DMS114 treated with DMSO at 0.1 percent for 48 hours (cell line): Measurements from ENCODE around the gene DNER.

Source experiments
- DNase-seq: peaks from one replicate; lab custom pipeline; 2025; ENCODE audit not compliant: unreplicated experiment; lab: John Stamatoyannopoulos, UW

The DNER gene

GRCh38 chr2:229672021-229672420 is 42.3 kb downstream of the DNER start:
- no peak for DNase-seq

DNA sequence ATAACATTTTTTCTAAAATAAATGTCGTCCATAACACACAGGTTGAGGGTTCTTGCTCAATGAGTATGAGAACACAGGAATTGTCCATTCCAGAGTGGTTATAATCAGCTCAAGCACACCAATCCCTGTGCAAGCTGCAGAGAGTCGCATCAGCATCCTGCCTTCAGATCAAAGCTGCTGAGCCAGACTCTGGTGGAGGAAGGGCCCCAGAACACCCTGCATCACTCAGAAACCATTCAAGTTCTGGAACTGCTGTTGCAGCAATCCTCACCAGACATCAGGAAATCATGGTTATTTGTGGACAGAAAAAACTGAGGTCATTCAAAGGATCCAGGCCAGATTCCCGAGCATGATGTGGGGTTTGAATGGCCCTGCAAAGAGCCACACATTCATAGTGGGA is 44.5 kb downstream of the DNER start:
- DNase-seq: no peak

DNA sequence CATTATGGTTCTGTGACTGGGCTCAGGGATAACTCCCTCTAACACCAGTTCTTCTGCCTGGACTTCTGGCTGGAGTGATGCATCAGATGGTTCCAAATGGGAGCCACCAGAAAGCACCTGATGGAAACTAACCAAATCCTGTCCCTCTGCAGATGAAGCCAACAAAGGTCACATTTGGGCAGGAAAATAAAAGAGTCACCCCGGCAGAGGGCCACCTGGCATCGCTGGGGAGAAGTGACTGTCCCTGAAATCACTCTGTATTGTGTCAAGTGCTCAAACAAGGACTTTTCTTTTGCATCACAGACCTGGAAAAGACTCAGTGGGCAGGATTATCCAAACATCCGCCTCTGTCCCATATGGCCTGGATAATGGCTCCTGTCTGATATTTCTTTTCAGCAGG is 47.5 kb downstream of the DNER start:
- no peak for DNase-seq

DNA sequence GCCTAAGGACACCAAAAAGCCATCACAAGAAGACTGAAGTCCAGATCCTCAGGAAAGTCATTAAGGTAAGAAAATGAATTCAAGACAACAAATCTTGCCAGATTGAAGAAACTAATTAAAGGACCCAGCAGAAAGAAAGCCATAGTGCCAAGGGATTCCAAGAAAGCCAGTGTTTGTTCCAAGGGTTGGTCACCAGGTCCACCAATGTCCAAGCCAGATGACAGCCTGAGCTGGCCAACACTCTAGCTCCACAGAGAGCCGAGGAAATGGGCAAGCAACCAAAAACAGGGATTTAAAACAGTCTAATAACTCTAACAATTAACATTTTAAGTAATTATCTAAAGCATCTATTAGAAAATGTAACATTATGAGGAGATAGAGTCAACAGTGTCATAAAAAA is 49.2 kb downstream of the DNER start:
- DNase-seq: no peak

GRCh38 chr2:229661478-229661877 is 52.9 kb downstream of the DNER start:
- DNase-seq: no peak

DNA sequence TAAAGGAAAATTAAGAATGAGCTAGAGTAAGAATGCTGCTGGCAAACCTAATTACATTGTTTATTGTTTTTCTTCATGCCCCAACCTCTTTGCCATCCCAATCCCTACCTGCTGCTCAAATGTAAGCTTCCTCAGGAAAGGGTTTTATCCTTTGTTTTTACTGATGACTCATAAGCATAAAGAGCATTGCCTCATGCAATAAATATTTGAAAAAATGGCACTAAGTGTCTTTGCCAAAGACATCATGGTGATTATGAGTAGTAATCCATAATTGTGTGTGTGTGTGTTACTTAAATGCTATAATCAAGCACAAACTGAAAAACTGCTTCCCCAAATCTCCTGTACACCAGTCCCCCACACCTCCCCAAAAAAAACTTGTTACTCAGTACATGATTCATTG is 53.4 kb downstream of the DNER start:
- no peak for DNase-seq

DNA sequence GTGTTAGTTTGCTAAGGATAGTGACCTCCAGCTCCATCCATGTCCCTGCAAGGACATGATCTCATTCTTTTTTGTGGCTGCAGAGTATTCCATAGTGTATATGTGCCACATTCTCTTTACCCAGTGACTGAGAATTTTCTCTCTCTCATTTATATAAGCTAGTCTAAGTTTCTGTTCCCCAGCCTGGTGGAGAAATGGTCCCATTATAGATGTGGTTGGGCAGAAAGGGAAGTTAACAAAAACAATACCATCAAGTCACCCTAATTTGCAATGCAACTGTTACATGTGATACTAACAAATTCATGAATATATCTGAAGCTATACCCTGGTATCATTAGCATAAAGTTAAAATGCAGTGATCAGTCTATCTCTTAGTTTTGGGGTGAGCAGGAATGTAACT is 54.0 kb downstream of the DNER start:
- DNase-seq: no peak

- no peak for DNase-seq
Observed at GRCh38 chr2:229658004-229658403, 56.4 kb downstream of the DNER start.

GRCh38 chr2:229654437-229654836 is 59.9 kb downstream of the DNER start:
- DNase-seq: no peak

DNA sequence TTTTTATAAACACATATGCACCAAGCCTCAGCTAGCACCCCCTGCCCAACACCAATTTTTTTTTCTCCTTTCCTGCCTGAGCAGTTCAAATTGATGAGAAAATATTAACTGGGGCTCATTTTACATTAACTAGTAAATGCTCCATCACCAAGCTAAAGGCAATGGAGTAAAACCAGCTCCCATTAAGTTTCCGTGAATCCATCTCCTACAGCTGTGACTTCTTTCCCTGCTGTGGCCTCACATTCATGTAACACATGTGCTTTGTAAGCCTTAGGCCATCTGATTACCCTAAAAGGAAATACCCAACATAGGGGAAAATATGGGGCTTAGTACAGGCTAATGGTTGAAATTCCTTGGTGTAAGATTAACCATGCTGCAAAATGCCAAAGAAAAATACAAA is 60.8 kb downstream of the DNER start:
- no peak for DNase-seq

DNA sequence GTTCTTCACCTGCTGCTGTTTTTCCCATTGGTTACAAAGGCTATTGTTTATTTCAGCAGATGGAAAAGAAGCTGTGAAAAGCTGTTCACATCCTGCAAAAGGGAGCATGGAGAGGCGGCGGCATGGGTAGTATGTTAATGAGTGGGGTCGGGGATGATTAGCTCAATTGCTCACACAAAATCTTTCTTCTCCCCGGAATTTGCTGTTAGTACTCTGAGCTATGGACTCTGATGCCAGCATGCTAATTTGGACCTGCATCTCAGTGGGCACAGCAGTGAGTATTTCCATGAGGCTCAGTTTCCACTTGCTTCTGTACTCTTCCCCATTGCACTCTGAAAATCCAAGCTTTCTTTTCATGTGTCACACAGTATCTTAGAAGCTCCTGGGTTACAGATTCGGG is 61.6 kb downstream of the DNER start:
- no peak for DNase-seq

DNA sequence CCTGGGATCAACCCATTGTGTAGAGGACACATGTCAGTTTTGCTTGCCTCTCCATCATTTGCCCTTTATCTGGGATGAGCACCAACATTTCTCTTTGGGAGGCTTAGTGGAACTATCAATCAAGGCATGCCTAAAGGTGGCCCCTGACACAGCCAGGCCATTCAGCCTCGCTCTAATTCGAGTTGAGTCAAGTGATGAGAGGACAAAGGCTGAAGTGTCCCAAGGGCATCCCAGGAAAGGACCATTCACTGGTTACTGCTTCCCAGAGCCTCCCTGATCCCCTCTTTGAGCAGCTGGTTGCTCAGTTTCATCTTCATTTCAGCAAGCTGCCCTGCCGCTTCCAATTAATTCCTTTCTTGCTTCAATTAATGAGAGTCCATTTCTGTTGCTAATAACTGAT is 63.5 kb downstream of the DNER start:
- DNase-seq: no peak

- no peak for DNase-seq
Observed at GRCh38 chr2:229650059-229650458, 64.3 kb downstream of the DNER start.

DNA sequence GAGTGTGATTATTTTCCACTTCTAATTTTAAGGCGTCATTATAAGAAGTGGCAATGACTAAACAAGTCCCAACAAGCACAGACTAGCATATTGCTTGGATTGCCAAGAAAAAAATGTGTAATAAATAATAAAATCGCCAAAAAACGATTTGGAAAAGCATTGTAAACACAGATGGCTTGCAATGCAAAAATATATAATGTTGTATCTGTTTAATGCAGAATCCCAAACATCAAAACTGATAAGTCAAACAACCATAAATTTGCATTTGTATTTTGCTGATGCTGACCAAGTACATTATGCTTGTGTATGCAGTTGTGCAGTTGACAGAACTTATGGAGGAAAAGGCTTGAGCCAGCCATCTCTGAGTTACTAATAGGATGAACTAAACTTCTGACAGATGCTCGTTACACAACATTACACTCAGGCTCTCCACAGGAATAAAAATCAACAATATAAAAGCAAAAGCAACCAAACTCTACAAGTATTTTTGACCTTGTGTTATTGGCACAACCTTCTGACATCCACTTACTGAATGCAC is 68.1 kb downstream of the DNER start:
- no peak for DNase-seq

- DNase-seq: no peak
Observed at GRCh38 chr2:229642371-229642770, 72.0 kb downstream of the DNER start.

GRCh38 chr2:229641676-229642075 is 72.7 kb downstream of the DNER start:
- no peak for DNase-seq

GRCh38 chr2:229640636-229641035 is 73.7 kb downstream of the DNER start:
- no peak for DNase-seq

DNA sequence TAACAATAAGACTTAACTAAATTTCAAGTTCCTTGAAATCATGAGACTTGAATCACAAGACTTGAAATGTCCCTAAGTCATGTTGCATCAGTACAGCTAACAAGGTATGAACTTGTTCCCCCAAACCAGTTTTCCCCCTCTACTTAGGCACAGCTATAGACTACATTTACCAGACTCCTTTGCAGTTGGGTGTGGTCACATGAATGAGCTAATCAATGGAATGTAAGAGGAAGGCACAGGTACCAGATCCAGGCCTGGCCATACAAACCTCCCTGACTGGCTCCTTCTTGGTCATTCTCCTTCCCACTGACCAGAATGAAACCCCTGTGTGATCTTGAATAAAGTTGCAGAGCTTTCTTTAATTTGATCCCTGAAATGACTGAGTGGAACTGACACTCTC is 77.8 kb downstream of the DNER start:
- DNase-seq: no peak

GRCh38 chr2:229635371-229635680 is 79.0 kb downstream of the DNER start:
- DNase-seq: no peak

DNA sequence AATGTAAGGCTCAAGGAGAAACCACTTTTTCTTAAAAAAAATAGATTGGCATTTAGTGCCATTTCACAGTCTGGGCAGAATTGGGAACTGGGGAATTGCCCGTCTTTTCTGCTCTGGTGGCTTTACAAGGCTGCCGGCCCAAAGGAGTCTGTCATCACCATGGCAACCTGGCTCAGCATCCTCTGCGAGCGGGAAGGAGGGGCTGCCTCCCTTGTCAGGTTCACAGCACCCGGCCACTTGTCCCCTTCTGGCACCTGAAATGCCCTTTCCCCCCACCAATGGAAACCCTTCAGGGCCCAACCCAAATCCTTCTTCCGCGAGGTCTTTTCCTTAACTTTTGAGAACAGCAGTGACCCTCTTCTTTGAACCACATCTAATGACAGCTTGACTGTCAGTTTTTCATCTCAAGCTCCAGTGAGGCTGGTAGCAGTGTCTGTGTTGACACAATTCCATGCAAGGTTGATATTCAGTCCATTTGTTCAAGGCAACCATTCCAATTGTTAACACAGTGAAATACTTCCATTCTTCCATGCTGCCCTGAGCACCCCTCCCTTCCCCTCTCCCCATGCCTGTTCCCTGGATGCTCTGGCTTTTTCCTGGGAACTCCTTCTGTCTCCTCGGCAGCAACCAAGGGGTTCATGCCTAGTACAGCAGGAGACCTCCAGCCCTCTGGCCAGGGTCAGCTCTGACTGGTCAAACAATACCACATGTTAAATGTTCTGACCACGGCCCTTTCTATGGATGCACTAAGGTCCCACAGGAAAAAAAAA is 79.6 kb downstream of the DNER start:
- DNase-seq: no peak

- DNase-seq: no peak
Observed at GRCh38 chr2:229633556-229633955, 80.8 kb downstream of the DNER start.

GRCh38 chr2:229629039-229629438 is 85.3 kb downstream of the DNER start:
- DNase-seq: no peak

DNA sequence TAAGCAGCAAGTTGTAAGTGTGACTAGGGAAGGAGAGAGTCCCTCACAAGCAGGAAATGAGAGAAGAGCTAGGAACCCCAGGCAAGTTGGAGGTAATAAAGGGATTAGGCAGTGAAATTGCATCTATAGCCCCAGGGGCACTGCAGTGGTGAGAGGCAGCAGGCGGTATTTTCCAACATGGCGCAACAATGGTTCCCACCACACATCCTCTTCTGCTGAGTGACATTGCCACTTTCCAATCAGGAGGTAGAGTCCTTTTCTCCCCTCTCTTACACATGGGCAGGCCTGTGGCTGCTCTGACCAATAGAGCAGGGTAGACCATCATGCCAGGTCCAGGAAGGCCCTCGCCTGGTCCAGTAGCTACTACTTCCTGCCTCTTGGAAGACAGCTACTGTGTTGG is 86.6 kb downstream of the DNER start:
- DNase-seq: no peak
